Mucosa of descending colon (tissue), 3 donors: ENCODE measurements around the gene AMIGO1. TPM values are rescaled to one million over a fixed set of nuclear protein-coding genes. Genes with fewer than 3 reads are reported as not detected.

ENCODE experiments used
- ATAC-seq: fragments of 200-7000 bp; cut with Tn5 transposase; one replicate; pipeline ENCODE4 v1.9.1; 2020; ENCODE audit warnings: mild to moderate bottlenecking, moderate library complexity
- DNase-seq, 3 donors: peaks; one replicate each; pipeline ENCODE4 v3.0.0-alpha.2; 2020
- H3K36me3 ChIP-seq: fragments of 200-600 bp; one replicate; pipeline ENCODE4 v1.8.0; 2021; ENCODE audit warnings: low read depth, mild to moderate bottlenecking
- H3K4me1 ChIP-seq: fragments of 200-600 bp; one replicate; pipeline ENCODE4 v1.8.0; 2021; ENCODE audit warnings: low read depth, mild to moderate bottlenecking
- H3K4me3 ChIP-seq: fragments of 200-600 bp; one replicate; pipeline ENCODE4 v1.8.0; 2021; ENCODE audit warnings: mild to moderate bottlenecking
- H3K9me3 ChIP-seq: fragments of 200-600 bp; one replicate; pipeline ENCODE4 v1.8.0; 2021; ENCODE audit warnings: mild to moderate bottlenecking
- intact Hi-C, 2 donors: fragments of 100-400 bp; cut with DNase I in 1 of 2; cut with micrococcal nuclease in 1 of 2; formaldehyde crosslinking; loops; one replicate each; pipeline versions ENCODE4 v1.11.0 to v1.11.1; 2022; cut with DNase I, micrococcal nuclease
- total RNA-seq, 3 donors: library from RNA; stranded (reverse); fragmentation: NEBNext Ultra II Directional in 2 of 3; extraction: Animal tissue kit (Norgen Biotek cat#: 25700) in 2 of 3; gene quantifications; one replicate each; pipeline versions ENCODE4 v1.2.1 to v1.2.4, GENCODE V29; 2021 to 2023
- TF ChIP-seq, protein P1 (sequence below): fragments of 200-600 bp; IDR thresholded peaks from one replicate; pipeline ENCODE4 v1.8.0; 2022; ENCODE audit warnings: antibody characterized with exemption, mild to moderate bottlenecking
- donor health status: DM: no; HTN: no; CAD: no; lungs with moderate emphysema.
- donor health status: DM: no; HTN: no; CAD: no.
- donor health status: DM: no; HTN: yes; CAD: no.

Gene AMIGO1
- total RNA-seq, 3 donors from 2014 or later = 2.2 to 9.9 (median 3.9) TPM

DNA sequence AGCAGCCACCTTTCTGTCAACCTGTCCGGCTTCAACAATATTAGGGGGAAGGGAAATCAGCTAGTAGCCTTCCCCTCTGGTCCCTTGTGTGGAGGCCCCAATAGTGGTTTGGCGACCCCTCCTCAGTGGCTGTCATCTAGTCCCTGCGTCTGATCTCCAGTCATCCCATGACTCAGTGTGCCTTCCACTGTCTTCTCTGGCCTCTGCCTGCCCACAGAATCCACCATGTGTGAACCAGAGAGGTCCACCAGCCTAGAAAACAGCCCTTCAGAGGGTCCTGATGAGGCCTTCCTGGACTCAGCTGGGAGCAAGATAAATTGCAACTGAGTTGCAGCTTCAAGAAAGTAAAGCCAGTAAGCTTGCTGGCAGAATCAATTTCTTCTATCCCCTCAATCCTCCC lies 29.6 kb downstream of the AMIGO1 start:
- DNase-seq (no peak), ATAC-seq (no peak)
- H3K9me3 ChIP-seq = no peaks in the 10 kb centered on the region
- no peaks in the 10 kb centered on the region for H3K36me3 ChIP-seq
- no peak overlapping the region for H3K4me3 ChIP-seq
- intact Hi-C loops = no loop called here
- peaks cover 13% of the 10 kb centered on the region for H3K4me1 ChIP-seq
- TF ChIP-seq, protein P1, sequence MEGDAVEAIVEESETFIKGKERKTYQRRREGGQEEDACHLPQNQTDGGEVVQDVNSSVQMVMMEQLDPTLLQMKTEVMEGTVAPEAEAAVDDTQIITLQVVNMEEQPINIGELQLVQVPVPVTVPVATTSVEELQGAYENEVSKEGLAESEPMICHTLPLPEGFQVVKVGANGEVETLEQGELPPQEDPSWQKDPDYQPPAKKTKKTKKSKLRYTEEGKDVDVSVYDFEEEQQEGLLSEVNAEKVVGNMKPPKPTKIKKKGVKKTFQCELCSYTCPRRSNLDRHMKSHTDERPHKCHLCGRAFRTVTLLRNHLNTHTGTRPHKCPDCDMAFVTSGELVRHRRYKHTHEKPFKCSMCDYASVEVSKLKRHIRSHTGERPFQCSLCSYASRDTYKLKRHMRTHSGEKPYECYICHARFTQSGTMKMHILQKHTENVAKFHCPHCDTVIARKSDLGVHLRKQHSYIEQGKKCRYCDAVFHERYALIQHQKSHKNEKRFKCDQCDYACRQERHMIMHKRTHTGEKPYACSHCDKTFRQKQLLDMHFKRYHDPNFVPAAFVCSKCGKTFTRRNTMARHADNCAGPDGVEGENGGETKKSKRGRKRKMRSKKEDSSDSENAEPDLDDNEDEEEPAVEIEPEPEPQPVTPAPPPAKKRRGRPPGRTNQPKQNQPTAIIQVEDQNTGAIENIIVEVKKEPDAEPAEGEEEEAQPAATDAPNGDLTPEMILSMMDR = no peak

DNA sequence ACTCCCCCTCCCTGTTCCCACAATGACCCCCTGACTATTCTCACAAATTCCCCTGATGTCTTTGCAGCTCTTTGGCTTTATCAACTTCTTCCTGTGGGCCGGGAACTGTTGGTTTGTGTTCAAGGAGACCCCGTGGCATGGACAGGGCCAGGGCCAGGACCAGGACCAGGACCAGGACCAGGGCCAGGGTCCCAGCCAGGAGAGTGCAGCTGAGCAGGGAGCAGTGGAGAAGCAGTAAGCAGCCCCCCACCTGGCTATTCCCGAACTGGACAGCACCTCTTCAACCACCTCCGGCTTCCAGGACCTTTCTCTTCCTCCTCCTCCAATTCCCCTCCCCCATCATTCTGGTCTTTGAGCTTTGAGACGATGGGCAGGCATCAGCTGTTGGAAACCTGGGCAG lies 30.2 kb downstream of the AMIGO1 start:
- ATAC-seq (no peak), DNase-seq (no peak)
- Histone ChIP-seq H3K9me3 (no peaks in the 10 kb centered on the region), H3K4me3 (no peak overlapping the region), H3K4me1 (peaks cover 8% of the 10 kb centered on the region), H3K36me3 (no peaks in the 10 kb centered on the region)
- TF ChIP-seq, protein P1 = no peak
- intact Hi-C loops = no loop called here

DNA sequence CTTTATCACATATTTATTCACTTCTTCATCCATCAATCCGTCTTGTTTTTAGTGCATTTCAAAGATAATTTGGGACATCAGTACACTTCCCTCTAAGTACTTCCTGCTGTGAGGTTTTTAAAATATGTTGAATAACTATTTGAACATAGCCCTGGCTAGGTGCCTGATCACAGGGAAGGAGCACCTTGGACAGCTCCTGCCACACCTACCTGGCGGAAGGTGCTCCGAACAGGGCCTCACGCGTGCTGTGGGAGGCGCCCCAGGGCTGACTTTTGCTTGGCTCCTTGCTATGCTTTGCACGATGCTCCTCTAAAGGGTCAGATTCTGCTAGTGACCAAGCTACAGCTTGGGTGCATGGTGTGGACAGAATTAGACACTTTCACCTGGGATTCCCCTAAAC lies 30.7 kb downstream of the AMIGO1 start:
- Histone ChIP-seq H3K4me1 (peaks cover 6% of the 10 kb centered on the region), H3K4me3 (no peak overlapping the region), H3K36me3 (no peaks in the 10 kb centered on the region), H3K9me3 (no peaks in the 10 kb centered on the region)
- TF ChIP-seq, protein P1 = no peak
- ATAC-seq (peak; percentile 44), DNase-seq (peak in 2 of 3 donors; percentile 69 to 76)
- intact Hi-C loops = no loop called here

DNA sequence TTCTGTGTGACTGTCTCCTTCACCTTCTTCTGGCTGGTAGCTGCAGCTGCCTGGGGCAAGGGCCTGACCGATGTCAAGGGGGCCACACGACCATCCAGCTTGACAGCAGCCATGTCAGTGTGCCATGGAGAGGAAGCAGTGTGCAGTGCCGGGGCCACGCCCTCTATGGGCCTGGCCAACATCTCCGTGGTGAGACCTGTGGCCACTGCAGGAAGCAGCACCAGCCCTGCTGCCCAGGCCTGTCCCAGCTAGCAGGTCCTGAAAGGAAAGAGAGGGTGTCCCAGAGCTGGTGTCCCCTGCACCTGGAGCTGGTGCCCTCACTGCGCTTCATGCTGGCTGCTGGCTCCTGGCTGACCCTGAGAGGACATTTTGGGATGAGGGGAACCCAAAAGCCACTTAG lies 31.7 kb downstream of the AMIGO1 start:
- Histone ChIP-seq H3K9me3 (no peaks in the 10 kb centered on the region), H3K36me3 (no peaks in the 10 kb centered on the region), H3K4me3 (no peak overlapping the region), H3K4me1 (peaks cover under 1% of the 10 kb centered on the region)
- TF ChIP-seq, protein P1 = no peak
- ATAC-seq (no peak), DNase-seq (no peak)
- intact Hi-C loops = no loop called here

DNA sequence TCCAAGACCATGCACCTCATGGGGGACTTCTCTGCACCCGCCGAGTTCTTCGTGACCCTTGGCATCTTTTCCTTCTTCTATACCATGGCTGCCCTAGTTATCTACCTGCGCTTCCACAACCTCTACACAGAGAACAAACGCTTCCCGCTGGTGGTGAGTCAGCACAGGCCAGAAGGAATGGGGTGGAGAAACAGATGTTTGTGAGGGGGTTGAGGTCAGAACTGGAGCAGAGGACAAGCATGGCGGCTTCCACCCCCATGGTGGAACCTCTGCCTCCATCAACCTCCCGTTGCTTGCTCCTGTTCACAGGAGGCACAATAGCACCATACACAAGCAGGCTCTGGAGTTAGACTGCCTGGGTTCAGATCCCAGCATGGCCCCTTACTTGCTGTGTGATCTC lies 32.7 kb downstream of the AMIGO1 start:
- Histone ChIP-seq H3K9me3 (no peaks in the 10 kb centered on the region), H3K36me3 (no peaks in the 10 kb centered on the region), H3K4me1 (no peaks in the 10 kb centered on the region), H3K4me3 (no peak overlapping the region)
- ATAC-seq (no peak), DNase-seq (no peak)
- TF ChIP-seq, protein P1 = no peak
- intact Hi-C loops = no loop called here

DNA sequence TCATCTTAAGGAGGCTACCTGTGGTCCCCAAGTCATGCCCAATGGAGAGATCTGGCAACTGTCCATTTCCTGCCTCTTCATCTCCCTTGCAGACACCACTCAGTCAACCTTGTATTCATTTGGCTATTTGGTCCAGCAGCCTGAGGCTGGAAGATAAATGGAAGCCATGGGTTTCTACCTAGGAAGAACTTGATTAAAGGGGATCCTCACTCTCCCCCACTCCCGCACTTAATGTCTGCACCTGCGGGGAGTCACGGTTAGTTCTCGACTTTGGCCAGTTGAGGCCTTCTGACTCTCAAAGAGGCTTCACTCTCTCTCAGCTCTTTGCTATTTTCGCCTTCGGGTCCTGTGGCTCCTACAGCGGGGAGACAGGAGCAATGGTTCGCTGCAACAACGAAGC lies 34.3 kb downstream of the AMIGO1 start:
- DNase-seq = no peak
- H3K4me3 ChIP-seq = no peak overlapping the region
- no peak for ATAC-seq
- no peaks in the 10 kb centered on the region for H3K36me3 ChIP-seq
- no peaks in the 10 kb centered on the region for H3K9me3 ChIP-seq
- no peaks in the 10 kb centered on the region for H3K4me1 ChIP-seq
- TF ChIP-seq, protein P1 = no peak
- intact Hi-C loops = no loop called here
